Ovary (tissue), 9 donors: ENCODE results near the gene KLC1. TPM values are rescaled to one million over a fixed set of nuclear protein-coding genes. Genes with fewer than 3 reads are reported as not detected.

Experiments
- DNase-seq, 5 donors: peaks; one replicate each; pipeline ENCODE4 v3.0.0-alpha.2; 2019 to 2020
- H3K27ac ChIP-seq, 2 donors: fragments of 200-600 bp; one replicate each; pipeline versions ENCODE4 v1.5.1 to v1.8.0; 2019 to 2022
- H3K27me3 ChIP-seq: fragments of 200-600 bp; one replicate; pipeline ENCODE4 v1.8.0; 2022
- H3K36me3 ChIP-seq: fragments of 200-600 bp; sonication (generic); one replicate; pipeline ENCODE4 v1.5.1; 2019
- H3K4me1 ChIP-seq: one replicate; pipeline ENCODE4 v1.8.1; 2013; ENCODE audit warnings: mild to moderate bottlenecking, moderate library complexity; ENCODE audit not compliant: insufficient read depth
- H3K4me3 ChIP-seq: fragments of 200-600 bp; sonication (generic); one replicate; pipeline ENCODE4 v1.5.1; 2017
- H3K9me3 ChIP-seq, 2 donors: fragments of 200-600 bp in 1 of 2; sonication (generic) in 1 of 2; one replicate each; pipeline versions ENCODE4 v1.5.1 to v1.8.1; 2013 to 2019; ENCODE audit warnings: mild to moderate bottlenecking in 1 of 2, moderate library complexity in 1 of 2
- CTCF ChIP-seq, 3 donors: fragments of 450-650 bp in 2 of 3; fragments of 200-600 bp in 1 of 3; IDR thresholded peaks; one replicate each; pipeline versions ENCODE4 v1.5.1 to v1.8.0; 2016 to 2022; ENCODE audit warnings: antibody characterized with exemption in 3 of 3, mild to moderate bottlenecking in 1 of 3
- EP300 ChIP-seq: sonication (generic); formaldehyde crosslinking; IDR thresholded peaks from one replicate; pipeline ENCODE4 v1.6.1; 2017; ENCODE audit warnings: antibody characterized with exemption
- POLR2A ChIP-seq: fragments of 450-650 bp; IDR thresholded peaks from one replicate; pipeline ENCODE4 v1.6.1; 2017; ENCODE audit warnings: antibody characterized with exemption, mild to moderate bottlenecking, moderate library complexity
- WGBS, 3 donors: extraction: QIAGEN DNeasy Blood & Tissue Kit in 1 of 3; methylation state at CpG; one replicate each; pipeline versions ENCODE4 v1.1.5 to v1.1.7; 2013 to 2017; 5-methylcytosine and 5-hydroxymethylcytosine counted together
- intact Hi-C, 4 donors: fragments of 100-400 bp; cut with DNase I; formaldehyde crosslinking; loops; one replicate each; pipeline versions ENCODE4 v1.11.0 to v1.15.1; 2022 to 2023
- polyA plus RNA-seq, 2 donors: library from polyadenylated mRNA; stranded (reverse); fragments of 200-250 nt in 1 of 2; fragments of 350-450 nt in 1 of 2; fragmentation: Illumina TruSeq in 1 of 2; extraction: RNeasy Lipid Tissue Mini Kit (QIAGEN cat#74804) in 1 of 2; gene quantifications; one replicate each; pipeline ENCODE4 v1.2.3, GENCODE V29; 2013 to 2014
- total RNA-seq, 7 donors: library from RNA; depleted of rRNA in 2 of 7; stranded (reverse); fragments of >200 nt in 2 of 7; fragmentation: NEBNext Ultra II Directional in 3 of 7; extraction: Animal tissue kit (Norgen Biotek cat#: 25700) in 3 of 7; gene quantifications; one replicate each; pipeline versions ENCODE4 v1.1.0 to v1.2.4, GENCODE V29; 2016 to 2023
- donor health status: DM: no; HTN: no; CAD: no; lungs with moderate emphysema.
- donor health status: DM: no; HTN: no; CAD: no.
- donor health status: Bipolar disorder and iron deficiency.
- donor health status: DM: yes; HTN: yes; CAD: no.
- donor health status: DM: no; HTN: no; CAD: no.
- donor health status: DM: yes; HTN: yes; CAD: no.

KLC1 gene
- total and polyA plus RNA-seq, 9 donors, result 80.0 to 191 (median 149) TPM

- Histone ChIP-seq H3K36me3 (no peaks in the 10 kb centered on the region), H3K9me3 (no peaks in the 10 kb centered on the region), H3K27me3 (no peaks in the 10 kb centered on the region), H3K4me3 (no peak overlapping the region), H3K4me1 (no peaks in the 10 kb centered on the region), H3K27ac (no peak overlapping the region)
- intact Hi-C loops, result no loop called here
- 87 to 92% (median 87%) methylated on average over 11 of the region's 11 CpGs for WGBS, 3 donors
- DNase-seq, result no peak
- TF ChIP-seq CTCF (IDR thresholded peaks at IDR 0.05), result no peak
These were observed 44.6 kb upstream of the KLC1 start for GRCh38 chr14:103584326-103584915.

GRCh38 chr14:103593577-103593976 is 35.4 kb upstream of the KLC1 start:
- Histone ChIP-seq H3K4me3 (no peak overlapping the region), H3K9me3 (no peaks in the 10 kb centered on the region), H3K27ac (no peak overlapping the region), H3K4me1 (peaks cover 4% of the 10 kb centered on the region), H3K27me3 (no peaks in the 10 kb centered on the region), H3K36me3 (no peaks in the 10 kb centered on the region)
- DNase-seq, result no peak
- TF ChIP-seq CTCF (IDR thresholded peaks at IDR 0.05) (no peak), EP300 (no peak)
- intact Hi-C loops, result no loop called here
- 62 to 74% (median 70%) methylated on average over 6 of the region's 6 CpGs for WGBS, 3 donors

GRCh38 chr14:103594265-103594664 is 34.7 kb upstream of the KLC1 start:
- H3K27me3 ChIP-seq, result no peaks in the 10 kb centered on the region
- H3K27ac ChIP-seq, result no peak overlapping the region
- peaks cover 4% of the 10 kb centered on the region for H3K4me1 ChIP-seq
- 32 to 52% (median 41%) methylated on average over 9 to 11 of the region's 11 CpGs for WGBS, 3 donors
- TF ChIP-seq CTCF (IDR thresholded peaks at IDR 0.05) (no peak), EP300 (no peak), POLR2A (no peak)
- intact Hi-C loops, result no loop called here
- no peak overlapping the region for H3K4me3 ChIP-seq
- peak in 3 of 5 donors; percentile 49 to 68 (median 50) for DNase-seq
- H3K9me3 ChIP-seq, result no peaks in the 10 kb centered on the region
- no peaks in the 10 kb centered on the region for H3K36me3 ChIP-seq

- Histone ChIP-seq H3K4me3 (no peak overlapping the region), H3K4me1 (peaks cover 4% of the 10 kb centered on the region), H3K27ac (no peak overlapping the region), H3K9me3 (no peaks in the 10 kb centered on the region), H3K36me3 (no peaks in the 10 kb centered on the region), H3K27me3 (no peaks in the 10 kb centered on the region)
- intact Hi-C loops, result no loop called here
- no peak for DNase-seq
- WGBS, 3 donors, result 81 to 87% (median 81%) methylated on average over 10 of the region's 10 CpGs
- TF ChIP-seq CTCF (IDR thresholded peaks at IDR 0.05) (no peak), POLR2A (no peak), EP300 (no peak)
These were observed 31.2 kb upstream of the KLC1 start for GRCh38 chr14:103597623-103598377.
